Pancreas (tissue), 10 donors: ENCODE measurements around the gene TMEM120B. TPM values are rescaled to one million over a fixed set of nuclear protein-coding genes. Genes with fewer than 3 reads are reported as not detected.
A peak's percentile ranks its signal among the peaks of the same experiment; 100 is the strongest.

ENCODE experiments used
- ATAC-seq, 4 donors: fragments of 200-7000 bp; cut with Tn5 transposase; one replicate each; pipeline versions ENCODE4 v1.8.0 to v1.9.1; 2020; ENCODE audit warnings: mild to moderate bottlenecking in 4 of 4, moderate library complexity in 4 of 4
- DNase-seq, 6 donors: peaks; one replicate each; pipeline ENCODE4 v3.0.0-alpha.2; 2020
- FAIRE-seq: peaks from 2 replicates; lab custom pipeline; 2012; peaks lifted over from hg19 to GRCh38; lab: Jason Lieb, UNC
- H3K27ac ChIP-seq, 4 donors: fragments of 200-600 bp; sonication (generic); 1 replicate in 3 of 4; 2 replicates in 1 of 4; pipeline versions ENCODE4 v1.5.0 to v1.8.0; 2020
- H3K27me3 ChIP-seq, 4 donors: fragments of 200-600 bp; one replicate each; pipeline ENCODE4 v1.8.0; 2021
- H3K36me3 ChIP-seq, 3 donors: fragments of 200-600 bp; sonication (generic) in 1 of 3; one replicate each; pipeline versions ENCODE4 v1.5.0 to v1.8.0; 2020 to 2021
- H3K4me1 ChIP-seq, 3 donors: fragments of 200-600 bp; one replicate each; pipeline ENCODE4 v1.8.0; 2021
- H3K4me3 ChIP-seq, 4 donors: fragments of 200-600 bp; sonication (generic) in 2 of 4; one replicate each; pipeline versions ENCODE4 v1.5.0 to v1.8.0; 2020 to 2021
- H3K9me3 ChIP-seq, 4 donors: fragments of 200-600 bp; one replicate each; pipeline ENCODE4 v1.8.0; 2021
- CTCF ChIP-seq, 4 donors: fragments of 200-600 bp; sonication (generic) in 3 of 4; IDR thresholded peaks; one replicate each; pipeline versions ENCODE4 v1.5.0 to v1.8.0; 2021; ENCODE audit warnings: antibody characterized with exemption in 4 of 4
- WGBS, 2 donors: extraction: QIAGEN DNeasy Blood & Tissue Kit; methylation state at CpG; one replicate each; pipeline ENCODE4 v1.1.7; 2013; 5-methylcytosine and 5-hydroxymethylcytosine counted together
- intact Hi-C, 3 donors: fragments of 100-400 bp; cut with DNase I; formaldehyde crosslinking; loops; one replicate each; pipeline versions ENCODE4 v1.11.1 to v1.14.2; 2022
- polyA plus RNA-seq, 2 donors: library from polyadenylated mRNA; stranded (reverse); fragments of 200-250 nt; gene quantifications; one replicate each; pipeline ENCODE4 v1.2.3, GENCODE V29; 2013
- total RNA-seq, 6 donors: library from RNA; stranded (reverse); fragmentation: NEBNext Ultra II Directional in 4 of 6; extraction: Animal tissue kit (Norgen Biotek cat#: 25700) in 4 of 6; gene quantifications; one replicate each; pipeline versions ENCODE4 v1.2.1 to v1.2.4, GENCODE V29; 2021 to 2023
- donor health status: healthy with polysubstance abuse.
- donor health status: DM: no; HTN: no; CAD: no; lungs with moderate emphysema.
- donor health status: DM: no; HTN: no; CAD: no.
- donor health status: control.
- donor health status: control.
- donor health status: Bipolar disorder and iron deficiency.
- donor health status: DM: yes; HTN: yes; CAD: no.
- donor health status: DM: no; HTN: no; CAD: no.
- donor health status: DM: no; HTN: no; CAD: no.
- donor health status: DM: yes; HTN: yes; CAD: no.

TMEM120B gene
- total and polyA plus RNA-seq, 8 donors, result 8.2 to 19.8 (median 11.4) TPM

GRCh38 chr12:121794534-121795033 is 82.0 kb downstream of the TMEM120B start:
- peaks cover 34 to 48% (median 45%) of the 10 kb centered on the region in 3 donors for H3K4me1 ChIP-seq
- peak overlapping the region; percentile 54 to 100 (median 88) for H3K27ac ChIP-seq
- ATAC-seq (peak; percentile 4 to 8 (median 6)), DNase-seq (peak; percentile 58 to 86 (median 70)), FAIRE-seq (no peak)
- peak overlapping the region in 2 of 4 donors; percentile 7 to 68 for H3K4me3 ChIP-seq
- no peak for TF ChIP-seq CTCF (IDR thresholded peaks at IDR 0.05)
- no peaks in the 10 kb centered on the region for H3K36me3 ChIP-seq
- WGBS, 2 donors, result 0 to 1% methylated on average over 13 of the region's 13 CpGs
- intact Hi-C loops, result loop anchor here in 1 of 3 donors (10.0 kb wide), 1 partner anchor 90 kb away; the partner anchor contains the start of gene PSMD9
- H3K9me3 ChIP-seq, result no peaks in the 10 kb centered on the region
- no peaks in the 10 kb centered on the region for H3K27me3 ChIP-seq

- 14 to 21% methylated on average over 15 of the region's 15 CpGs for WGBS, 2 donors
- TF ChIP-seq CTCF (IDR thresholded peaks at IDR 0.05), result peak; percentile 83 to 97 (median 96)
- intact Hi-C loops, result loop anchor here in 1 of 3 donors (10.0 kb wide), 1 partner anchor 90 kb away; the partner anchor contains the start of gene PSMD9
- peak overlapping the region in 2 of 4 donors; percentile 7 to 68 for H3K4me3 ChIP-seq
- H3K27ac ChIP-seq, result peak overlapping the region; percentile 75 to 100 (median 99)
- FAIRE-seq (no peak), DNase-seq (peak; percentile 83 to 96 (median 92)), ATAC-seq (peak; percentile 51 to 67 (median 56))
- H3K9me3 ChIP-seq, result no peaks in the 10 kb centered on the region
- H3K36me3 ChIP-seq, result no peaks in the 10 kb centered on the region
- H3K4me1 ChIP-seq, result peaks cover 34 to 48% (median 45%) of the 10 kb centered on the region in 3 donors
- H3K27me3 ChIP-seq, result no peaks in the 10 kb centered on the region
Measured at GRCh38 chr12:121795034-121795968, 82.7 kb downstream of the TMEM120B start.

DNA sequence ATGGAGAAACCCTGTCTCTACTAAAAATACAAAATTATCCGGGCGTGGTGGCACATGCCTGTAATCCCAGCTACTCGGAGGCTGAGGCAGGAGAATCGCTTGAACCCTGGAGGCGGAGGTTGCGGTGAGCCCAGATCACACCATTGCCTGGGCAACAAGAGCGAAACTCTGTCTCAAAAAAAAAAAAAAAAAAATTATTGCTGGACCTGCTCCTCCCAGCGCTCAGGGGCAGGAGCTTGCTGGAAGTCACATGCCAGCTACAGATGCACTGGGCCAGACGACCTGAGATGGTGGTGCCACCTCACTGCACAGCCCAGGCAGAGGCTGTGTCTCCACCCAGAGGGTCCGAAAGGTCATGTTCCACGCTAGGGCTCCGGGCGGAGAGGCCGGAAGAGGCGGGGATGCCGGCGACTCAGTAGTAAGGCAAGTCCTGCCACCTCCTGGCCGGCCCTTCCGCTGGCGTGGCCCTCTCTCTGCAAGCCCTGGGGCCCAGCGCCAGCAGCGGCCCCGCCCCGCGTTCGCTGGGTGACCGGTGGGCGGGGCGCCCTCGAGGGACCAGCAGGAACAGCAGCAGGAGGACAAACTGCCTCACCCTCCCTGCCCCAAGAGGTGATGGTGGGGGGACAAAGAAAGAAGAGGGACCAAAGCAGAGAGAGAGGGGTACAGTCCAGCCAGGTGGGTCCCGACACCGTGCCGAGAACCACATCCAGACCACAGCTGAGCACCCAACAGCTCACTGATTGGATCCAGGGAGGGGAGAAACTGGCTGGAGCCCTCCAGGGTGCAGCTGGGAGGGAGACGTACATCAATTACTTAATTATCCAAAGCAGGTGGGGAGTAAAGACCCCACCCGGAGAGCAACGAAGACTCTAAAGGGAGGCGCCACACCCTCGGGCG is 84.6 kb downstream of the TMEM120B start:
- H3K27ac ChIP-seq, result peak overlapping the region; percentile 98 to 100 (median 100)
- no peaks in the 10 kb centered on the region for H3K36me3 ChIP-seq
- H3K9me3 ChIP-seq, result no peaks in the 10 kb centered on the region
- TF ChIP-seq CTCF (IDR thresholded peaks at IDR 0.05), result peak in 2 of 4 donors; percentile 32 to 35
- no peak for FAIRE-seq
- H3K4me1 ChIP-seq, result peaks cover 34 to 48% (median 45%) of the 10 kb centered on the region in 3 donors
- H3K27me3 ChIP-seq, result no peaks in the 10 kb centered on the region
- H3K4me3 ChIP-seq, result peak overlapping the region in 3 of 4 donors; percentile 15 to 68 (median 65)
- ATAC-seq, result peak; percentile 54 to 64 (median 58)
- DNase-seq, result peak; percentile 97 to 99 (median 98)
- intact Hi-C loops, result loop anchor here in 1 of 3 donors (10.0 kb wide), 1 partner anchor 88 kb away; the partner anchor contains the start of gene PSMD9
- WGBS, 2 donors, result 7 to 9% methylated on average over 38 to 39 of the region's 39 CpGs

GRCh38 chr12:121797937-121798786 is 85.6 kb downstream of the TMEM120B start:
- no peak for TF ChIP-seq CTCF (IDR thresholded peaks at IDR 0.05)
- peak overlapping the region; percentile 98 to 100 (median 100) for H3K27ac ChIP-seq
- H3K27me3 ChIP-seq, result no peaks in the 10 kb centered on the region
- ATAC-seq, result no peak
- intact Hi-C loops, result loop anchor here in 1 of 3 donors (10.0 kb wide), 1 partner anchor 87 kb away; the partner anchor contains the start of gene PSMD9
- H3K9me3 ChIP-seq, result no peaks in the 10 kb centered on the region
- FAIRE-seq, result no peak
- H3K4me1 ChIP-seq, result peaks cover 34 to 48% (median 45%) of the 10 kb centered on the region in 3 donors
- no peaks in the 10 kb centered on the region for H3K36me3 ChIP-seq
- peak; percentile 68 to 89 (median 82) for DNase-seq
- WGBS, 2 donors, result 15 to 18% methylated on average over 19 of the region's 19 CpGs
- H3K4me3 ChIP-seq, result peak overlapping the region in 3 of 4 donors; percentile 7 to 68 (median 65)
